Activated CD8-positive, alpha-beta memory T cell treated with anti-CD3 and anti-CD28 coated beads, Interleukin-2, amount 10 ng/mL, durations not matched to agents 7 days and 5 days (primary cell): ENCODE measurements around the gene ABCB10. TPM values are rescaled to one million over a fixed set of nuclear protein-coding genes. Genes with fewer than 3 reads are reported as not detected.

Source experiments
- ATAC-seq: fragments of 150-1000 bp; cut with Tn5 transposase; one replicate; pipeline ENCODE4 v1.10.0; 2021; ENCODE audit warnings: moderate library complexity
- CTCF ChIA-PET: fragments of 350-600 bp; sonication (Branson Sonifier 250); formaldehyde crosslinking; loops from one replicate; lab custom pipeline; 2021; ENCODE audit warnings: antibody characterized with exemption; lab: Charles Lee
- DNase-seq: peaks from one replicate; pipeline ENCODE4 v3.0.0-alpha.2; 2020
- H3K27ac Mint-ChIP-seq: one replicate; pipeline ENCODE4 v1.8.0; 2021; ENCODE audit warnings: mild to moderate bottlenecking, mixed read lengths
- H3K27me3 Mint-ChIP-seq: one replicate; pipeline ENCODE4 v1.8.0; 2021; ENCODE audit warnings: mixed read lengths
- H3K36me3 Mint-ChIP-seq: one replicate; pipeline ENCODE4 v1.8.0; 2021; ENCODE audit warnings: mild to moderate bottlenecking, mixed read lengths
- H3K4me1 Mint-ChIP-seq: one replicate; pipeline ENCODE4 v1.8.0; 2021; ENCODE audit warnings: mixed read lengths
- H3K4me3 Mint-ChIP-seq: one replicate; pipeline ENCODE4 v1.8.0; 2021; ENCODE audit warnings: mild to moderate bottlenecking, moderate library complexity, mixed read lengths
- H3K9me3 Mint-ChIP-seq: one replicate; pipeline ENCODE4 v1.8.0; 2022; ENCODE audit warnings: low read depth, mixed read lengths
- total RNA-seq, 2 experiments: library from RNA; stranded (reverse); gene quantifications; one replicate each; pipeline ENCODE4 v1.2.3, GENCODE V29; 2021

The ABCB10 gene
- total RNA-seq, 2 experiments from 2014 or later: 35.0 to 39.8 TPM

- Mint-ChIP-seq H3K27ac (no peak overlapping the region), H3K36me3 (no peaks in the 10 kb centered on the region), H3K9me3 (no peaks in the 10 kb centered on the region), H3K4me3 (no peak overlapping the region), H3K27me3 (peaks cover 8% of the 10 kb centered on the region), H3K4me1 (peaks cover 4% of the 10 kb centered on the region)
- CTCF ChIA-PET: interaction anchor here (1.0 kb wide), 1 partner anchor 24 kb away, joined by 3 read pairs; the partner anchor contains the start of gene ABCB10
- ATAC-seq (no peak), DNase-seq (no peak)
These were observed 24.2 kb upstream of the ABCB10 start for GRCh38 chr1:229582715-229583114.

GRCh38 chr1:229582011-229582694 lies 23.6 kb upstream of the ABCB10 start:
- H3K27me3 Mint-ChIP-seq: peaks cover 8% of the 10 kb centered on the region
- no peaks in the 10 kb centered on the region for H3K9me3 Mint-ChIP-seq
- ATAC-seq (no peak), DNase-seq (no peak)
- CTCF ChIA-PET: interaction anchor here (1.0 kb wide), 1 partner anchor 23 kb away, joined by 3 read pairs; the partner anchor contains the start of gene ABCB10
- H3K4me3 Mint-ChIP-seq: no peak overlapping the region
- no peaks in the 10 kb centered on the region for H3K36me3 Mint-ChIP-seq
- peaks cover 4% of the 10 kb centered on the region for H3K4me1 Mint-ChIP-seq
- H3K27ac Mint-ChIP-seq: no peak overlapping the region

- ATAC-seq: no peak
- H3K27ac Mint-ChIP-seq: no peak overlapping the region
- H3K9me3 Mint-ChIP-seq: no peaks in the 10 kb centered on the region
- CTCF ChIA-PET: interaction anchor here (0.6 kb wide), 1 partner anchor 1992 kb away, joined by 3 read pairs; no protein-coding TSS in a partner anchor
- H3K4me3 Mint-ChIP-seq: no peak overlapping the region
- no peak for DNase-seq
- H3K27me3 Mint-ChIP-seq: peaks cover 10% of the 10 kb centered on the region
- H3K36me3 Mint-ChIP-seq: no peaks in the 10 kb centered on the region
- H3K4me1 Mint-ChIP-seq: peaks cover 4% of the 10 kb centered on the region
These were observed 23.0 kb upstream of the ABCB10 start for GRCh38 chr1:229581485-229581884.

GRCh38 chr1:229579059-229579673 lies 20.7 kb upstream of the ABCB10 start:
- Mint-ChIP-seq H3K4me3 (no peak overlapping the region), H3K4me1 (peaks cover 4% of the 10 kb centered on the region), H3K9me3 (no peaks in the 10 kb centered on the region), H3K27me3 (peaks cover 10% of the 10 kb centered on the region), H3K36me3 (no peaks in the 10 kb centered on the region), H3K27ac (no peak overlapping the region)
- CTCF ChIA-PET: no interaction called here
- DNase-seq (no peak), ATAC-seq (no peak)

GRCh38 chr1:229578168-229579058 lies 19.9 kb upstream of the ABCB10 start:
- ATAC-seq (no peak), DNase-seq (no peak)
- Mint-ChIP-seq H3K27ac (no peak overlapping the region), H3K4me1 (peaks cover 4% of the 10 kb centered on the region), H3K36me3 (no peaks in the 10 kb centered on the region), H3K9me3 (no peaks in the 10 kb centered on the region), H3K27me3 (peaks cover 10% of the 10 kb centered on the region), H3K4me3 (no peak overlapping the region)
- CTCF ChIA-PET: no interaction called here

GRCh38 chr1:229574679-229575442 lies 16.4 kb upstream of the ABCB10 start:
- Mint-ChIP-seq H3K27me3 (peaks cover 12% of the 10 kb centered on the region), H3K4me1 (peaks cover 4% of the 10 kb centered on the region), H3K36me3 (no peaks in the 10 kb centered on the region), H3K27ac (no peak overlapping the region), H3K4me3 (no peak overlapping the region), H3K9me3 (no peaks in the 10 kb centered on the region)
- no peak for ATAC-seq
- no peak for DNase-seq
- CTCF ChIA-PET: no interaction called here

GRCh38 chr1:229572286-229572685 lies 13.8 kb upstream of the ABCB10 start:
- Mint-ChIP-seq H3K4me3 (no peak overlapping the region), H3K27ac (no peak overlapping the region), H3K36me3 (no peaks in the 10 kb centered on the region), H3K9me3 (no peaks in the 10 kb centered on the region), H3K4me1 (no peaks in the 10 kb centered on the region), H3K27me3 (peaks cover 6% of the 10 kb centered on the region)
- ATAC-seq (no peak), DNase-seq (no peak)
- CTCF ChIA-PET: no interaction called here

GRCh38 chr1:229570891-229571516 lies 12.5 kb upstream of the ABCB10 start:
- CTCF ChIA-PET: no interaction called here
- Mint-ChIP-seq H3K27ac (no peak overlapping the region), H3K36me3 (no peaks in the 10 kb centered on the region), H3K4me3 (no peak overlapping the region), H3K4me1 (no peaks in the 10 kb centered on the region), H3K9me3 (no peaks in the 10 kb centered on the region), H3K27me3 (peaks cover 4% of the 10 kb centered on the region)
- ATAC-seq (no peak), DNase-seq (no peak)

- ATAC-seq (no peak), DNase-seq (no peak)
- Mint-ChIP-seq H3K9me3 (no peaks in the 10 kb centered on the region), H3K27ac (no peak overlapping the region), H3K36me3 (no peaks in the 10 kb centered on the region), H3K4me3 (no peak overlapping the region), H3K4me1 (no peaks in the 10 kb centered on the region), H3K27me3 (peaks cover 4% of the 10 kb centered on the region)
- CTCF ChIA-PET: no interaction called here
These were observed 11.8 kb upstream of the ABCB10 start for GRCh38 chr1:229570305-229570704.

- Mint-ChIP-seq H3K27me3 (peaks cover 4% of the 10 kb centered on the region), H3K4me3 (no peak overlapping the region), H3K4me1 (no peaks in the 10 kb centered on the region), H3K9me3 (no peaks in the 10 kb centered on the region), H3K36me3 (no peaks in the 10 kb centered on the region), H3K27ac (no peak overlapping the region)
- ATAC-seq: no peak
- no peak for DNase-seq
- CTCF ChIA-PET: interaction anchor here (1.1 kb wide), 1 partner anchor 8 kb away, joined by 3 read pairs; the partner anchor contains the start of gene ABCB10
These were observed 8.8 kb upstream of the ABCB10 start for GRCh38 chr1:229567109-229567868.

- Mint-ChIP-seq H3K4me3 (no peak overlapping the region), H3K4me1 (peaks cover 11% of the 10 kb centered on the region), H3K36me3 (no peaks in the 10 kb centered on the region), H3K27me3 (peaks cover 3% of the 10 kb centered on the region), H3K27ac (no peak overlapping the region), H3K9me3 (no peaks in the 10 kb centered on the region)
- CTCF ChIA-PET: no interaction called here
- ATAC-seq (no peak), DNase-seq (no peak)
These were observed 5.2 kb upstream of the ABCB10 start for GRCh38 chr1:229563701-229564100.

GRCh38 chr1:229563241-229563640 lies 4.7 kb upstream of the ABCB10 start:
- H3K4me3 Mint-ChIP-seq: no peak overlapping the region
- peaks cover 3% of the 10 kb centered on the region for H3K27me3 Mint-ChIP-seq
- no peaks in the 10 kb centered on the region for H3K9me3 Mint-ChIP-seq
- no peaks in the 10 kb centered on the region for H3K36me3 Mint-ChIP-seq
- DNase-seq: no peak
- no peak overlapping the region for H3K27ac Mint-ChIP-seq
- peaks cover 11% of the 10 kb centered on the region for H3K4me1 Mint-ChIP-seq
- CTCF ChIA-PET: interaction anchor here (0.8 kb wide), 1 partner anchor 743 kb away, joined by 3 read pairs; no protein-coding TSS in a partner anchor
- no peak for ATAC-seq
